Mesothelial cell of epicardium (in vitro differentiated cells): Measurements from ENCODE around the gene MPC2. TPM values are rescaled to one million over a fixed set of nuclear protein-coding genes. Genes with fewer than 3 reads are reported as not detected.
"Not testable (repeated sequence)": the region's sequence is repeated elsewhere in the genome, so short reads cannot be mapped to it uniquely, and the experiment has no call there.

Source experiments
- DNase-seq, 2 experiments: peaks; one replicate each; pipeline ENCODE4 v3.0.0; 2021; ENCODE audit warnings: low spot score in 2 of 2; ENCODE audit not compliant: unreplicated experiment in 2 of 2
- H3K27ac Mint-ChIP-seq: 2 replicates; pipeline ENCODE4 v1.8.0; 2021; ENCODE audit warnings: mixed read lengths
- H3K27me3 Mint-ChIP-seq: 2 replicates; pipeline ENCODE4 v1.8.0; 2021; ENCODE audit warnings: low read depth, mixed read lengths
- H3K36me3 Mint-ChIP-seq: 2 replicates; pipeline ENCODE4 v1.8.0; 2021; ENCODE audit warnings: mixed read lengths
- H3K4me1 Mint-ChIP-seq: 2 replicates; pipeline ENCODE4 v1.8.0; 2021; ENCODE audit warnings: mixed read lengths
- H3K4me3 Mint-ChIP-seq: 2 replicates; pipeline ENCODE4 v1.8.0; 2021; ENCODE audit warnings: mild to moderate bottlenecking, moderate library complexity, mixed read lengths
- H3K9me3 Mint-ChIP-seq: 2 replicates; pipeline ENCODE4 v1.8.0; 2021; ENCODE audit warnings: mixed read lengths
- CTCF ChIP-seq: fragments of 200-600 bp; sonication (generic); IDR thresholded peaks from one replicate; pipeline ENCODE4 v1.5.0; 2021; ENCODE audit warnings: antibody characterized with exemption; ENCODE audit not compliant: unreplicated experiment
- total RNA-seq: library from RNA; stranded (reverse); gene quantifications from 3 replicates; pipeline ENCODE4 v1.2.1, GENCODE V29; 2021

Gene MPC2
- total RNA-seq, 1 donor from 2014 or later: 23.9 TPM

- TF ChIP-seq CTCF: no peak
Observed at GRCh38 chr1:167899253-167899681, 37.6 kb downstream of the MPC2 start.

GRCh38 chr1:167898578-167899222 is 38.2 kb downstream of the MPC2 start:
- Mint-ChIP-seq H3K4me3 (no peak overlapping the region), H3K36me3 (no peaks in the 10 kb centered on the region), H3K27me3 (no peaks in the 10 kb centered on the region), H3K4me1 (no peaks in the 10 kb centered on the region), H3K9me3 (no peaks in the 10 kb centered on the region), H3K27ac (no peak overlapping the region)
- no peak for DNase-seq
- no peak for TF ChIP-seq CTCF

More at GRCh38 chr1:167899253-167899681, 37.6 kb downstream of the MPC2 start:
- Mint-ChIP-seq H3K27ac (no peak overlapping the region), H3K4me1 (no peaks in the 10 kb centered on the region), H3K9me3 (no peaks in the 10 kb centered on the region), H3K4me3 (no peak overlapping the region), H3K36me3 (no peaks in the 10 kb centered on the region), H3K27me3 (no peaks in the 10 kb centered on the region)
- no peak for DNase-seq

GRCh38 chr1:167893798-167894197 is 43.1 kb downstream of the MPC2 start:
- Mint-ChIP-seq H3K27me3 (no peaks in the 10 kb centered on the region), H3K9me3 (peaks cover 3% of the 10 kb centered on the region), H3K27ac (no peak overlapping the region), H3K4me3 (no peak overlapping the region), H3K36me3 (no peaks in the 10 kb centered on the region), H3K4me1 (no peaks in the 10 kb centered on the region)
- no peak for DNase-seq
- TF ChIP-seq CTCF: no peak

GRCh38 chr1:167890400-167890799 is 46.5 kb downstream of the MPC2 start:
- Mint-ChIP-seq H3K4me3 (no peak overlapping the region), H3K36me3 (peaks cover 2% of the 10 kb centered on the region), H3K9me3 (peaks cover 10% of the 10 kb centered on the region), H3K4me1 (no peaks in the 10 kb centered on the region), H3K27me3 (no peaks in the 10 kb centered on the region), H3K27ac (no peak overlapping the region)
- no peak for TF ChIP-seq CTCF
- DNase-seq: no peak

GRCh38 chr1:167887187-167887586 is 49.7 kb downstream of the MPC2 start:
- not testable (repeated sequence) for DNase-seq, H3K27me3 Mint-ChIP-seq, H3K4me1 Mint-ChIP-seq, H3K4me3 Mint-ChIP-seq, H3K36me3 Mint-ChIP-seq, H3K27ac Mint-ChIP-seq
- H3K9me3 Mint-ChIP-seq: peaks cover 20% of the 10 kb centered on the region

GRCh38 chr1:167882376-167882775 is 54.5 kb downstream of the MPC2 start:
- peaks cover 10% of the 10 kb centered on the region for H3K9me3 Mint-ChIP-seq
- DNase-seq: no peak

More at GRCh38 chr1:167882376-167882775, 54.5 kb downstream of the MPC2 start:
- H3K4me3 Mint-ChIP-seq: no peak overlapping the region
- H3K27ac Mint-ChIP-seq: no peak overlapping the region
- peaks cover 3% of the 10 kb centered on the region for H3K36me3 Mint-ChIP-seq
- no peaks in the 10 kb centered on the region for H3K27me3 Mint-ChIP-seq
- H3K4me1 Mint-ChIP-seq: peaks cover 1% of the 10 kb centered on the region
- no peak for TF ChIP-seq CTCF
